Measurements from ENCODE around the gene CMIP.

DNA sequence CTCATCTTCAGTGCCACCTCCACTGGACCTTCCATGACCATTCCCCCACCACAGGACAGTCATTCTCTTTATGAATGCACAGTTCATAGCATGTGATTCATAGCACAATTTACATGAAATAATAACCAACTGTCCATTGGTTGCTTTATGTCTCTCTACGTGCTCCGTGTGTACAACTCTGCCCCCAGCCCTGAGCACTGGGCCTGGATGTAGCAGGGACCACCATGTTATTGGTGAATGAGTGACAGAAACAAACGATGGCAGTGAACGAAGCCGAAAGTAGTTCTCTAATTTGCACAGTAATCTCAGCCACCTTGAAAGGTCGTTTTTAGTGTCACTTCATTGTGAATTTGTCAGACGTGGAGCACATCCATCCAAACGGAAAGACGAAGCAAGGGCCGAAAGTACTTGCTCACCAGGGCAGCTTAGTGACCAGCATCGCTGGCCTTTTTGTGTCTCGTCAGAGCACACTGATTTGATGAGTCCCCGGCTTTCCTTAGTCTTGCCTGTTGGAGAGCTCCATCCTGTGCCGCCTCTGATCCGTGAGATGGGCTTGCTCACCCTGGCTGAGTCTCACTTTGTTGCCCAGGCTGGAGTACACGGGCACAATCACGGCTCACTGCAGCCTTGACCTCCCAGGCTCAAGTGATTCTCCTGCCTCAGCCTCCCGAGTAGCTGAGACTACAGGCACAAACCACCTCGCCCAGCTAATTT is 95.3 kb downstream of the CMIP start:
- TF ChIP-seq EZH2 (IDR thresholded peaks at IDR 0.05; ENCODE audit: borderline replicate concordance, low read depth, low read length, severe bottlenecking), result no peak
- no peak for TF ChIP-seq CTCF (IDR thresholded peaks at IDR 0.05; ENCODE audit: borderline replicate concordance, extremely low read depth, low read length, poor library complexity, severe bottlenecking)
